ENCODE measurements around the gene PPID. TPM values are rescaled to one million over a fixed set of nuclear protein-coding genes. Genes with fewer than 3 reads are reported as not detected.
A peak's percentile ranks its signal among the peaks of the same experiment; 100 is the strongest.

The PPID gene
- total and polyA plus RNA-seq, 2 of the 13 experiments (the other 11 are each of a cell fraction or from before 2014, with no cell fraction given): 15.4 to 63.4 TPM

DNA sequence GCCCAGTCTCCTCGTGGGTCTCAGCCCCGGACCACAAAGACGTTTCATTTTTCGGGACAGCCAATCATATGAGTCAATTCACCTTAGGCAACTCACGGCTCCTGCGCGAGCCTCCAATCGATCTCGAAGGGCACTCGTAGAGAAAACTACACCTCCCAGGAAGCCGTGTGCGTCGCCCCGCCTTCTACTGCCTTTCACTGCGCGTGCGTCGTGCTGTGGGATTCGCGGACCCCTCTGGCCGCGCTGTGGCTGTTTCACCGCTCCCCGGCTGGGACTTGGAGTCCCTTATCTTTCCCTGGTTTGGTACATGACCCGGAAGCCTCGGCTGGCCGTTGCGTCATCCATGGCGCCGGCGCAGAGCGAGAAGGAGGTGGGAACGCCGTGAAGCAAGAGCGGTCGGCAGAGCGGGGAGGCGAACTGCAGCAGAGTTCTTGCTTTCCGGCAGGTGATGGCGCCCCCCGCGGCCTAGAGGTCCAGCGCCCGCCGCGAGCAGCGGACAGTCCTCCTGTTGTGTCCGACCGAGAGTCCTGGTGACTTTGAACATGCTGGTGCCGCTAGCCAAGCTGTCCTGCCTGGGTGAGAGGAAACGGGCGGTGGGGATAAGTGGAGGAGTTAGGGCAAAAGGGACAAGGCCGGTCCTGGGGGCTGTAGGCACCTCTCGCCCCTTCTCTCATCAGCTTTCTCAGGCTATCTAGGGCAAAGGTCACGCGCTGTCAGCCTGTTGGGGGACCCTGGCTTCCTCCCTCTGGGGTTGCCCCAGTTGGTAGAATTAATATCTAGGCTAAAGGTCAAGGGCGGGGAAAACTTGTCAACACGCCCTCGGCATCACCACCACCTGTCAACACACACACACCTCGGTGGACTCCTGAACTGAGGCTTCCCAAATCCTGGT, 51.0 kb downstream of the PPID start, which contains the start of gene ETFDH (continued):
- TF ChIP-seq NR1H2 (CRISPR knock-in tag; IDR thresholded peaks at IDR 0.05; ENCODE audit: borderline replicate concordance, low read depth) (no peak), ZNF761 (CRISPR knock-in tag; conservative IDR thresholded peaks at IDR 0.05) (0 out of 2 replicates have a peak, but pooled peaks have one; percentile 73), GPBP1L1 (CRISPR knock-in tag; IDR thresholded peaks at IDR 0.05) (no peak), ZBTB39 (CRISPR knock-in tag; IDR thresholded peaks at IDR 0.05) (no peak), ZSCAN31 (CRISPR knock-in tag; IDR thresholded peaks at IDR 0.05; ENCODE audit: low read depth) (peak; percentile 92), ZNF788 (CRISPR knock-in tag; IDR thresholded peaks at IDR 0.05; ENCODE audit: borderline replicate concordance) (peak; percentile 93; the same call in 1 of the 2 replicates), CEBPB (IDR thresholded peaks at IDR 0.05; ENCODE audit: borderline replicate concordance, low read depth, low read length) (peak; percentile 100), XRCC5 (optimal IDR thresholded peaks at IDR 0.05; ENCODE audit: low read length) (peak; percentile 98), FOXA1 (IDR thresholded peaks at IDR 0.05) (no peak), FOXA1 (CRISPR knock-in tag; IDR thresholded peaks at IDR 0.05) (peak; percentile 64), SIN3B (IDR thresholded peaks at IDR 0.05; ENCODE audit: low read length) (no peak), ZNF772 (CRISPR knock-in tag; IDR thresholded peaks at IDR 0.05) (peak; percentile 53), SMAD1 (CRISPR knock-in tag; IDR thresholded peaks at IDR 0.05; ENCODE audit: borderline replicate concordance, low read depth) (no peak), ZNF530 (CRISPR knock-in tag; IDR thresholded peaks at IDR 0.05; ENCODE audit: low read depth) (no peak), U2AF1 (optimal IDR thresholded peaks at IDR 0.05; ENCODE audit: low read depth, low read length) (no peak), ZBTB43 (CRISPR knock-in tag; conservative IDR thresholded peaks at IDR 0.05) (no peak; the same call in 1 of the 2 replicates), FOXK2 (IDR thresholded peaks at IDR 0.05) (peak; percentile 81; the same call in 1 of the 2 replicates), ZNF274 (CRISPR knock-in tag; IDR thresholded peaks at IDR 0.05) (no peak; the same call in 1 of the 2 replicates), GZF1 (CRISPR knock-in tag; IDR thresholded peaks at IDR 0.05) (no peak), GRHL1 (CRISPR knock-in tag; conservative IDR thresholded peaks at IDR 0.05) (no peak), GATAD1 (CRISPR knock-in tag; IDR thresholded peaks at IDR 0.05) (peak; percentile 94), PAWR (CRISPR knock-in tag; IDR thresholded peaks at IDR 0.05; ENCODE audit: borderline replicate concordance) (no peak), ZC3H4 (CRISPR knock-in tag; IDR thresholded peaks at IDR 0.05; ENCODE audit: borderline replicate concordance) (0 out of 2 replicates have a peak, but pooled peaks have one; percentile 25), DR1 (CRISPR knock-in tag; IDR thresholded peaks at IDR 0.05) (peak; percentile 85)

Data from HepG2 (cell line).